Naive thymus-derived CD8-positive, alpha-beta T cell (primary cell): Measurements from ENCODE around the gene CCDC88C. TPM values are rescaled to one million over a fixed set of nuclear protein-coding genes. Genes with fewer than 3 reads are reported as not detected.
"Not testable (repeated sequence)": the region's sequence is repeated elsewhere in the genome, so short reads cannot be mapped to it uniquely, and the experiment has no call there.

ENCODE experiments used
- ATAC-seq, 2 donors: fragments of 150-1000 bp; cut with Tn5 transposase in 1 of 2; sonication (Bioruptor Pico), chemical (Tn5 transposase) in 1 of 2; 1 replicate in 1 of 2; 2 replicates in 1 of 2; pipeline ENCODE4 v1.10.0; 2021; ENCODE audit warnings: mild to moderate bottlenecking in 2 of 2, moderate library complexity in 2 of 2
- POLR2A ChIA-PET: fragments of 350-600 bp; sonication (Branson Sonifier 250); formaldehyde crosslinking; loops from one replicate; lab custom pipeline; 2021; ENCODE audit warnings: antibody characterized with exemption; lab: Charles Lee
- DNase-seq, 10 donors: peaks; one replicate each; pipeline versions ENCODE4 v3.0.0 to v3.0.0-alpha.2; 2020 to 2022
- H3K27ac Mint-ChIP-seq, 10 donors: one replicate each; pipeline ENCODE4 v1.8.0; 2020 to 2022; ENCODE audit warnings: mild to moderate bottlenecking in 10 of 10, mixed read lengths in 10 of 10, moderate library complexity in 4 of 10, inconsistent platforms in 1 of 10
- H3K27me3 Mint-ChIP-seq, 5 donors: one replicate each; pipeline ENCODE4 v1.8.0; 2021 to 2022; ENCODE audit warnings: mixed read lengths in 5 of 5
- H3K36me3 Mint-ChIP-seq, 3 donors: one replicate each; pipeline ENCODE4 v1.8.0; 2020 to 2022; ENCODE audit warnings: mixed read lengths in 3 of 3, mild to moderate bottlenecking in 2 of 3, inconsistent platforms in 1 of 3
- H3K4me1 Mint-ChIP-seq, 4 donors: one replicate each; pipeline ENCODE4 v1.8.0; 2021 to 2022; ENCODE audit warnings: mixed read lengths in 4 of 4
- H3K4me3 Mint-ChIP-seq, 10 donors: one replicate each; pipeline ENCODE4 v1.8.0; 2020 to 2022; ENCODE audit warnings: mild to moderate bottlenecking in 10 of 10, mixed read lengths in 10 of 10, moderate library complexity in 6 of 10, inconsistent platforms in 1 of 10
- H3K9me3 Mint-ChIP-seq, 9 donors: one replicate each; pipeline ENCODE4 v1.8.0; 2020 to 2022; ENCODE audit warnings: mixed read lengths in 9 of 9, mild to moderate bottlenecking in 3 of 9, inconsistent platforms in 1 of 9, moderate library complexity in 1 of 9
- polyA plus RNA-seq, 3 donors: library from polyadenylated mRNA; unstranded; fragments of 300-500 nt; fragmentation: Illumina TruSeq; gene quantifications; one replicate each; pipeline ENCODE4 v1.2.3, GENCODE V29; 2021
- total RNA-seq, 8 experiments: library from RNA in 2 of 8; stranded (reverse) in 2 of 8; gene quantifications; one replicate each; pipeline ENCODE4 v1.2.3 and lab custom pipeline; 2021 to 2026

CCDC88C gene
- total and polyA plus RNA-seq, 5 experiments from 2014 or later, result 23.4 to 322 (median 41.9) TPM

DNA sequence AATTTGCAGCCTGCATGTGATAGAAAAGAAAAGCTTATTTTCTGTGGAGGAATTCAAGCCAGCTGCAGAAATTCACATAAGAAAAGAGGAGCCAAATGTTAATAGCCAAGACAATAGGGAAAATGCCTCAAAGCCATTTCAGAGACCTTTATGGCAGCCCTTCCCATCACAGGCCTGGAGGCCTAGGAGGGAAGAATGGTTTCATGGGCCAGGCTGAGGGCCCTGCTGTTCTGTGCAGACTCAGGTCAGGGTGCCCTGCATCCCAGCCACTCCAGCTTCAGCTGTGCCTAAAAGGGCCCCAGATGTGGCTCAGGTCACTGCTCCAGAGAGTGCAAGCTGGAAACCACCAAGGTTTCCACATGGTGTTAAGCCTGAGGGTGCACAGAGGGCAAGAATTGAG lies 21.2 kb upstream of the CCDC88C start:
- no peak for DNase-seq
- H3K4me3 Mint-ChIP-seq, result no peak overlapping the region
- no peak overlapping the region for H3K27ac Mint-ChIP-seq
- peaks cover 0 to 4% (median 2%) of the 10 kb centered on the region in 3 donors for H3K36me3 Mint-ChIP-seq
- POLR2A ChIA-PET, result no interaction called here
- peaks cover 0 to 10% (median 3%) of the 10 kb centered on the region in 5 donors for H3K27me3 Mint-ChIP-seq
- H3K4me1 Mint-ChIP-seq, result peaks cover 0 to 3% (median 0%) of the 10 kb centered on the region in 4 donors
- ATAC-seq, result no peak
- H3K9me3 Mint-ChIP-seq, result peaks cover 0 to 13% (median 0%) of the 10 kb centered on the region in 9 donors

DNA sequence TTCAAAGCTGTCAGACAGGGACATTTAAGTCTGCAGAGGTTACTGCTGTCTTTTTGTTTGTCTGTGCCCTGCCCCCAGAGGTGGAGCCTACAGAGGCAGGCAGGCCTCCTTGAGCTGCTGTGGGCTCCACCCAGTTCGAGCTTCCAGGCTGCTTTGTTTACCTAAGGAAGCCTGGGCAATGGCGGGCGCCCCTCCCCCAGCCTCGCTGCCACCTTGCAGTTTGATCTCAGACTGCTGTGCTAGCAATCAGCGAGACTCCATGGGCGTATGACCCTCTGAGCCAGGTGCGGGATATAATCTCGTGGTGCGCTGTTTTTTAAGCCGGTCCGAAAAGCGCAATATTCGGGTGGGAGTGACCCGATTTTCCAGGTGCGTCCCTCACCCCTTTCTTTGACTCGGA lies 18.6 kb upstream of the CCDC88C start:
- H3K27ac Mint-ChIP-seq, DNase-seq, POLR2A ChIA-PET, H3K4me3 Mint-ChIP-seq, H3K27me3 Mint-ChIP-seq, H3K4me1 Mint-ChIP-seq, H3K36me3 Mint-ChIP-seq, ATAC-seq: not testable (repeated sequence)
- H3K9me3 Mint-ChIP-seq, result peaks cover 0 to 13% (median 0%) of the 10 kb centered on the region in 9 donors

DNA sequence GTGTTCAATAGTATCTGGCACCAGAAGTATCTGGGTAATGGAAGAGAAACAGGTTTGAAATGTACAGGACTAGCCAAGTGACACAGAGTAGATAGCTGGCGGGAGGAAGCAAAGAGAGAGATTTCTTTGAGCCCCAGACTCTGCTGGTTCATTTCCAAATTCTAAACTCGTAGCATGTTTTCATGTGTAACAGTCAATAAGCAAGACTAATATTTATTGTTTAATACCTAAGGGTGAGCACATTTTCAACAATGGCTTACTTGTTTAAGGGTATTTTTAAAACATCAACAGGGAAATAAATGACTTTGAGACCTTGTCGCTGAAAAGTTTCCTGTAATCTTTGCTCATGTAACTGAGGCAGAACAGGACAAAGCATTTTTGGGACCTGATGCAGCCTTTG lies 11.8 kb upstream of the CCDC88C start:
- no peak for DNase-seq
- Mint-ChIP-seq H3K36me3 (no peaks in the 10 kb centered on the region), H3K9me3 (no peaks in the 10 kb centered on the region), H3K4me3 (no peak overlapping the region), H3K4me1 (peaks cover 11 to 23% (median 20%) of the 10 kb centered on the region in 4 donors), H3K27ac (peak overlapping the region in 2 of 10 donors; percentile 17 to 43), H3K27me3 (no peaks in the 10 kb centered on the region)
- POLR2A ChIA-PET, result interaction anchor here (0.8 kb wide), 1 partner anchor 140 kb away, joined by 3 read pairs; no protein-coding TSS in a partner anchor
- ATAC-seq, result no peak

DNA sequence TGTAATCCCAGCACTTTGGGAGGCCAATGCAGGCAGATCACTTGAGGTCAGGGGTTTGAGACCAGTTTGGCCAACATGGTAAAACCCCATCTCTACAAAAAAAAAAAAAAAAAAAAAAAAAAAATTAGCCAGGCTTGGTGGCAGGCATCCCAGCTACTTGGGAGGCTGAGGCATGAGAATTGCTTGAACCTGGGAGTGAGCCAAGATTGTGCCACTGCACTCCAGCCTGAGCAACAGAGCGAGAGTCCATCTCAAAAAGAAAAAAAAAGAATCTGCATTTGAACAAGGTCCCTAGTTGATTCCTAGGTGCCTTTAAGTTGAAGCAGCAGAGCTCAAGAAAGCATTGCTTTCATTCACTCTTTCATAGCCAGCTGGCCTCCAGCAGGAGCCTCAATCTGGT lies 11.3 kb upstream of the CCDC88C start:
- H3K27ac Mint-ChIP-seq, DNase-seq, H3K36me3 Mint-ChIP-seq, ATAC-seq, H3K9me3 Mint-ChIP-seq, H3K27me3 Mint-ChIP-seq, H3K4me3 Mint-ChIP-seq: not testable (repeated sequence)
- peaks cover 11 to 23% (median 21%) of the 10 kb centered on the region in 4 donors for H3K4me1 Mint-ChIP-seq
- POLR2A ChIA-PET, result interaction anchor here (0.6 to 0.8 kb wide), 2 partner anchors 44 to 139 kb away, joined by 3 to 5 read pairs; no protein-coding TSS in a partner anchor

DNA sequence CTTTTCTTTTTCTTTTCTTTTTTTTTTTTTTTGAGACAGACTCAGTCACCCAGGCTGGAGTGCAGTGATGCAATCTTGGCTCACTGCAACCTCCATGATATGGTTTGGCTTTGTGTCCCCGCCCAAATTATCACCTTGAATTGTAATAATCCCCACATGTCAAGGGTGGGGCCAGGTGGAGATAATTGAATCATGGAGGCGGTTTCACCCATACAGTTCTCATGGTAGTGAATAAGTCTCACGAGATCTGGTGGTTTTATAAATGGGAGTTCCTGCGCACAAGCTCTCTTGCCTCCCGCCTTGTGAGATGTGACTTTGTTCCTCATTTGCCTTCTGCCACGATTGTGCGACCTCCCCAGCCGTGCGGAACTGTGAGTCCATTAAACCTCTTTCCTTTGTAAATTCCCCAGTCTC lies 7.9 kb upstream of the CCDC88C start:
- H3K4me1 Mint-ChIP-seq, result peaks cover 13 to 31% (median 27%) of the 10 kb centered on the region in 4 donors
- peak overlapping the region in 4 of 10 donors; percentile 3 to 72 (median 18) for H3K27ac Mint-ChIP-seq
- DNase-seq, ATAC-seq, H3K4me3 Mint-ChIP-seq, H3K9me3 Mint-ChIP-seq, H3K36me3 Mint-ChIP-seq, H3K27me3 Mint-ChIP-seq: not testable (repeated sequence)
- POLR2A ChIA-PET, result interaction anchor here (0.5 to 1.9 kb wide), 3 partner anchors 101 to 348 kb away, joined by 3 to 6 read pairs (median 3); no protein-coding TSS in a partner anchor

DNA sequence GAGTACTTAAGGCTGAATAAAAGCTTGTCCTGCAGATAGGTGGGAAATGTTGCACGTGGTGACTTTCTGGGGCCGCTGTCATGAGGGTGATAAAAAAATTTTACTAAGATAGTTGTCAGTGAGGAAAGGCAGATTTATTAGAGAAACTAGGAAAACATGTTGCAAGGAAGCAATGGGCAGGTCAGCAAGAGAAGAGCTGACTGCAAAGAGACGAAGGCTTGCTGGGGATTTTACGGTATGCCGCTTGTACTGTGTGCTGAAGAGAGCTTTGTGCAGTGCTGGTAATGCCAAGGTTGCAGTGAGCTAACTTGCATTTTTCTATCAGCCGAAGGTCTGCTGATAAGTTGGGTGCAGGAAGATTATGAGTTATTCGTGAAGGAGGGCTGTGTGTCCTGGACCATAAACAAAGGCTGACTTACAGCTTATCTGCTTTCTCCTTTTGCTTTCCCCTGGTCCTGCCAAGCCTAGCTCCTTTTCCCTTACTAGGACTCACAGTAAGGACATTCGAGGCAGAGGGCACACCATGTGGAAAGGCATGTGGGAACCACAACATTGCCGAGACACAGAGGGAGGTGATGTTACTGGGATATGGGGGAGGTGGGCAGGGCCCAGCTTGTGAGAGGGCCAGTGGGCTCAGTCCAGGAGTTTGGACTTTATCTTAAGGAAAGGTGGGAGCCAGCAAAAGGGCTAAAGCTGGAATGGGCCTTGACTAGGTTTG lies 7.4 kb upstream of the CCDC88C start:
- DNase-seq, result no peak
- no peak for ATAC-seq
- Mint-ChIP-seq H3K36me3 (no peaks in the 10 kb centered on the region), H3K27ac (peak overlapping the region in 3 of 10 donors; percentile 11 to 50 (median 11)), H3K9me3 (no peaks in the 10 kb centered on the region), H3K4me1 (peaks cover 13 to 31% (median 27%) of the 10 kb centered on the region in 4 donors), H3K27me3 (no peaks in the 10 kb centered on the region), H3K4me3 (no peak overlapping the region)
- POLR2A ChIA-PET, result interaction anchor here (0.5 to 1.9 kb wide), 4 partner anchors 100 to 347 kb away, joined by 3 to 7 read pairs (median 4); no protein-coding TSS in a partner anchor

DNA sequence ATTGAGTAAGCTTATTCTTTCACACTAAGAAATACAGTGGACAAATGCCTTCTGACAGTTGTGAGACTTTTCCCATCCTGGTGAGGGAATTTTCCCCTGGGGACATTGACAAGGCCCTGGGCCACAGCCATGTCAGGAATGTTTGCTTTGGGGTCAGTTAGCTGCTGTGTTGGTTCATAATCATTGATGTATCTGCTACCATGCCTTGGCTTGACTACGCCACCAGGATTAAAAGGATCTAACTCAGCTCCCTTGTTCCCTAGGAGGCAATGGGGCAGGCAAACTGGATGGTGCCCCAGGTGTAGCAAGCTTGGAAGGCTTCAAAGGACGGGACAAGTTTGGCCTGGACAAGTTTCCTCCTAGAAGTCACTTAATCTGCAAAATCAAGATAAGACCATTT lies 3.1 kb upstream of the CCDC88C start:
- Mint-ChIP-seq H3K4me3 (peak overlapping the region in 1 of 10 donors; percentile 15), H3K9me3 (no peaks in the 10 kb centered on the region), H3K4me1 (peaks cover 11 to 42% (median 26%) of the 10 kb centered on the region in 4 donors), H3K36me3 (peaks cover 1 to 7% (median 5%) of the 10 kb centered on the region in 3 donors), H3K27me3 (peaks cover 0 to 2% (median 0%) of the 10 kb centered on the region in 5 donors), H3K27ac (peak overlapping the region in 3 of 10 donors; percentile 12 to 68 (median 34))
- ATAC-seq (no peak), DNase-seq (no peak)
- POLR2A ChIA-PET, result interaction anchor here (0.6 to 12.6 kb wide), 7 partner anchors 12 to 97 kb away, joined by 3 to 408 read pairs (median 4); no protein-coding TSS in a partner anchor

DNA sequence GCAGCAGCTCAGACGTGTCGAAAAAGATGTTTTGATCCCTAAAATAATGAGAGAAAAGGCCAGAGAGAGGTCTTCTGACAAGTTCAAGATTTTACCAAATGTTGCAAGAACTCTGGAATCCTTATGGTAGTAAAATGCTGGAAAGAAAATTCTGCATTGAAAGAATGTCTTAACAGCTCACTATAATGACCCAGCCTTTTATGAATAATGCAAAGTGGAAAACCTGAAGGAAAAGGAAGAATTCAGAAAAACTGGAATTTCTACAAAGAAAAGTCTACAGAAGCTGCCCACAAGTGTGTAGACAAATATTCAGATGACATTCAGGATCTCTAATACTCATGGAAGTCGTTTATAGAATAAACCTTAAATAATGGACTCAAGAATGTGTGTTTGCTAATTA lies 1.8 kb upstream of the CCDC88C start:
- ATAC-seq, result no peak
- POLR2A ChIA-PET, result interaction anchor here (9.7 to 25.2 kb wide), 4 partner anchors 23 to 96 kb away, joined by 184 to 643 read pairs (median 299); no protein-coding TSS in a partner anchor
- Mint-ChIP-seq H3K27me3 (peaks cover 0 to 2% (median 0%) of the 10 kb centered on the region in 5 donors), H3K4me3 (peak overlapping the region in 8 of 10 donors; percentile 78 to 98 (median 86)), H3K4me1 (peaks cover 14 to 49% (median 30%) of the 10 kb centered on the region in 4 donors), H3K36me3 (peaks cover 7 to 15% (median 10%) of the 10 kb centered on the region in 3 donors), H3K9me3 (no peaks in the 10 kb centered on the region), H3K27ac (peak overlapping the region; percentile 84 to 98 (median 93))
- no peak for DNase-seq

DNA sequence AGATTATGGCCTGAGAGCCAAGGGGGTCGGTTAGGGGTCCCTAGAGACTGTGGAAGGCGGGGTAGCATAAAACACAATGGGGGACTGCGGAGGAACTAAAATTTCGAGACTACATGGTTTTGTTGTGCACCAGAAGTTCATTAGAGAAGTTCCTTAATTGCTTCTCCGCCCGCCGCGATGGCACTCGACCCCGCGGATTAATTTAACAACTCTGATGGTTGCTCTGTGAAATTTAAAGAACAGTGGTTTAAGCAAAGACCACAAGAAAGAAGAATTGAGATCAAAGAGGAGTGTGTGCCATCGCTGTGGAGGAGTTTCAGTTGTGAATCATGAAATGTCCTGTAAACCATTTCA lies 1.4 kb upstream of the CCDC88C start:
- Mint-ChIP-seq H3K27ac (peak overlapping the region; percentile 84 to 98 (median 93)), H3K27me3 (peaks cover 0 to 2% (median 0%) of the 10 kb centered on the region in 5 donors), H3K4me1 (peaks cover 15 to 51% (median 34%) of the 10 kb centered on the region in 4 donors), H3K4me3 (peak overlapping the region; percentile 78 to 98 (median 86)), H3K36me3 (peaks cover 7 to 17% (median 14%) of the 10 kb centered on the region in 3 donors), H3K9me3 (no peaks in the 10 kb centered on the region)
- ATAC-seq (peak; percentile 11 to 32), DNase-seq (peak in 5 of 10 donors; percentile 65 to 95 (median 86))
- POLR2A ChIA-PET, result interaction anchor here (1.0 to 25.2 kb wide), 6 partner anchors 22 to 132 kb away, joined by 3 to 643 read pairs (median 187); no protein-coding TSS in a partner anchor

DNA sequence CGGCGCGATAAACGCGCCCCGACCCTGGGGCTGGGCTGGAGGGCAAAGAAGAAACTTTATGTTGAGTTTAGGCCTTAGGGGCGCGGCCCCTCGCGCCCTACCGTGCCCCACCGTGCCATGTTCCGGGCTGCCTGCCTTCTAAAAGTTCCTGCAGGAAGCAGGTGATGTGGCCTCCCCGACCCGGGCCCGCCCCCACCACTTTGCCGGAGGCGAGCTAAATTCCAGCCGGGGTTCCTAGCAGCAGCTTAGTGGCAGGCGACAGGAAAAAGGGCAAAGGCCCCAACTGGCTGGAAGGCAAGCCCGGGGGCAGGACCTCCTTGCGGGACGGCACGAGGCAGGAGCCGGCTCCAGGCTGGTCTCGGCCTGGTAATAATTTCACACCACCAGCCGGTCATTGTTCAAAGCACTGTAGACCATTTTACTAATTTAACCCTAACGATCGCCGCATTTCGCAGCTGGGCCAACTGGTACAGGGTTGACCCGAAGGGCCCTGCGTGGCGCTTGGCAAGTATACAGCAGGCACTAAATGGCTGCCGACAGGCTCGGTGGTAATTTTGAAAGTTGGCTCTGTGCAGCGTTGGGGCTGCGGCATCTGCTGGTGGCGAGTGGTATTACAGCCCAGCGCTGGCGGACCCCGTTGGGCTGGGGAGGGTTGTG lies 895 bp upstream of the CCDC88C start:
- H3K36me3 Mint-ChIP-seq, result peaks cover 7 to 21% (median 19%) of the 10 kb centered on the region in 3 donors
- H3K27me3 Mint-ChIP-seq, result peaks cover 0 to 2% (median 0%) of the 10 kb centered on the region in 5 donors
- H3K4me3 Mint-ChIP-seq, result peak overlapping the region; percentile 78 to 98 (median 86)
- DNase-seq, result peak in 9 of 10 donors; percentile 65 to 88 (median 79)
- peak; percentile 11 to 23 for ATAC-seq
- H3K27ac Mint-ChIP-seq, result peak overlapping the region; percentile 84 to 98 (median 93)
- POLR2A ChIA-PET, result interaction anchor here (1.0 to 25.2 kb wide), 9 partner anchors 22 to 358 kb away, joined by 3 to 643 read pairs (median 4); no protein-coding TSS in a partner anchor
- no peaks in the 10 kb centered on the region for H3K9me3 Mint-ChIP-seq
- H3K4me1 Mint-ChIP-seq, result peaks cover 19 to 56% (median 39%) of the 10 kb centered on the region in 4 donors

DNA sequence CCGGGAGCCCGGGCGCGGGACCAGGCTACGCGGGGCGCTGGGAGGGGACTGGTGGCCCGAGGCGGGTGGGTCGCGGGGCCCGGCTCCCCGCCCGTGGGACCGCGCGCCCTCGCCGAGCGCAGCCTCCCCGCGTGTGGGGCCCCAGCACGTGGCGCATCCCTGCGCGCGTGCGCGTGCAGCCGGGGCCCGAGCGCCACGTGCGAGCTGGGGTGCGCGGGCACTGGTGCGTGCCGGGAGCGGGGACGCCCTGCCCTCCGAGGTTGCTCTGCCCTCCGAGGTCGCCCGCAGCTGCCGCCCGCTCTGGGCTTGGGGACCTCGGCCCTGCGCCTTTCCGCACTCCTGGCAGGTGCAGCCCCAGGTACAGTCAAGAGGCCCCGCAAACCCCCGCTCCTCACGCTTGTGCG lies 365 bp upstream of the CCDC88C start:
- ATAC-seq (peak; percentile 45 to 48), DNase-seq (peak; percentile 57 to 86 (median 76))
- POLR2A ChIA-PET, result interaction anchor here (0.7 to 25.2 kb wide), 10 partner anchors 21 to 357 kb away, joined by 3 to 643 read pairs (median 4); no protein-coding TSS in a partner anchor
- Mint-ChIP-seq H3K4me1 (peaks cover 23 to 61% (median 44%) of the 10 kb centered on the region in 4 donors), H3K27me3 (peaks cover 0 to 2% (median 0%) of the 10 kb centered on the region in 5 donors), H3K4me3 (peak overlapping the region; percentile 78 to 98 (median 86)), H3K27ac (peak overlapping the region in 9 of 10 donors; percentile 89 to 98 (median 94)), H3K36me3 (peaks cover 7 to 24% (median 19%) of the 10 kb centered on the region in 3 donors), H3K9me3 (no peaks in the 10 kb centered on the region)

DNA sequence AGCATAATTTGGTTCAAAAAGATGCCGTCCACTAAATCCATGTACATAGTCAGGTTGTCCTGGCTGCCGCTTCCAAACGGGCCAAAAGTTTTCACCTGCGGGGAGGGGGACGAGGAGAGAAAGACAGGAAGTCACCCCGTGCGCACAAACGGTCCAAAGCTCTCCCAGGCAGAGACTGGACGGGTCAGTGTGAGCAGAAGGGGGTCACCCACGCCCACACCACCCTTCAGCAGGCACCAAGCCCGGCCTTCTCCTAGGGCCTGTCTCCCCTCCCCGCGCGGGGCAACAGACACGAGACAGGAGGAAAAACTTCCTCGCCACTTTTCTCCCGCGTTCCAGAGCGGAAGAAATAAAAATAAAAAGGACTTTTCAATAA lies 888 bp downstream of the CCDC88C start:
- DNase-seq (no peak), ATAC-seq (no peak)
- H3K9me3 Mint-ChIP-seq, result no peaks in the 10 kb centered on the region
- POLR2A ChIA-PET, result interaction anchor here (0.9 to 25.2 kb wide), 10 partner anchors 20 to 188 kb away, joined by 3 to 643 read pairs (median 10); no protein-coding TSS in a partner anchor
- peak overlapping the region; percentile 93 to 100 (median 99) for H3K27ac Mint-ChIP-seq
- H3K36me3 Mint-ChIP-seq, result peaks cover 7 to 33% (median 19%) of the 10 kb centered on the region in 3 donors
- peak overlapping the region; percentile 93 to 100 (median 99) for H3K4me3 Mint-ChIP-seq
- peaks cover 26 to 67% (median 54%) of the 10 kb centered on the region in 4 donors for H3K4me1 Mint-ChIP-seq
- peaks cover 0 to 2% (median 0%) of the 10 kb centered on the region in 5 donors for H3K27me3 Mint-ChIP-seq
